Measurements from ENCODE around the gene CIT. TPM values are rescaled to one million over a fixed set of nuclear protein-coding genes. Genes with fewer than 3 reads are reported as not detected.

Gene CIT
- total and polyA plus RNA-seq, 9 donors, result 0.39 to 3.6 (median 1.7) TPM

DNA sequence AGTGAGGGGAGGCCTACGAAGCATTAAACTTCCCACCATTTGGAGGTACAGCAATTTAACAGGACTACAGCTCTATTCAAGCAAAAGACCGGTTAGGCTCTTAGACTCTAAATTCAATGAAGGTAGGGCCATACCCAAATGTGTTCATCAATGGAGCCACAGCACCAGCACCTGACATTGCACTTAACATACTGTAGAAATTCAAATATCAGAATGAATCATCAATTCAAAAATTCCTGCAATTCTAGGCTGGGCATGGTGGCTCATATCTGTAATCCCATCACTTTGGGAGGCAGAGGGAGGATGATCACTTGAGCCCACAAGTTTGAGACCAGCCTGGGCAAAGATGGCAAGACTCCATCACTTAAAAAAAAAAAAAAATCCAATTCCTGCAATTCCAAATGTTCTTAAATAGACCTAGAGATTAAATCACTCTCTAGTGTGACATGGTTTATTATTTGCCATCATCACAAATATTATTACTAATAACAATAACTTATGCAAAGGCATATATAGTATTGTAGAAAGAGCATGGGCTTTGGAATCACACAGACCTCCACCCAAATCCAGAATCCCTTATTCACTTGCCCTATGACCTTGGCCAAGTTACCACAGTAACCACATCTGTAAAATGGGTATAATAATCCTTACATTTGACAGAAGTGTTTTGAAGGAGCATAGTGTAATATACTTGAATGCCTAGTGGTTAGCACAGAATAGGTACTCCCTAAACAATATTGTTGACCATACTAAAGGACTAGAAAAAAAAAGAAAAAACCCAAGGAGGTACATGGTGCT, 59.4 kb downstream of the CIT start:
- no peaks in the 10 kb centered on the region for H3K9me3 ChIP-seq
- H3K36me3 ChIP-seq, result no peaks in the 10 kb centered on the region
- H3K27me3 ChIP-seq, result no peaks in the 10 kb centered on the region
- H3K4me1 ChIP-seq (ENCODE audit: insufficient read depth), result no peaks in the 10 kb centered on the region
- TF ChIP-seq EP300 (IDR thresholded peaks at IDR 0.05), result no peak
- TF ChIP-seq, protein P1, sequence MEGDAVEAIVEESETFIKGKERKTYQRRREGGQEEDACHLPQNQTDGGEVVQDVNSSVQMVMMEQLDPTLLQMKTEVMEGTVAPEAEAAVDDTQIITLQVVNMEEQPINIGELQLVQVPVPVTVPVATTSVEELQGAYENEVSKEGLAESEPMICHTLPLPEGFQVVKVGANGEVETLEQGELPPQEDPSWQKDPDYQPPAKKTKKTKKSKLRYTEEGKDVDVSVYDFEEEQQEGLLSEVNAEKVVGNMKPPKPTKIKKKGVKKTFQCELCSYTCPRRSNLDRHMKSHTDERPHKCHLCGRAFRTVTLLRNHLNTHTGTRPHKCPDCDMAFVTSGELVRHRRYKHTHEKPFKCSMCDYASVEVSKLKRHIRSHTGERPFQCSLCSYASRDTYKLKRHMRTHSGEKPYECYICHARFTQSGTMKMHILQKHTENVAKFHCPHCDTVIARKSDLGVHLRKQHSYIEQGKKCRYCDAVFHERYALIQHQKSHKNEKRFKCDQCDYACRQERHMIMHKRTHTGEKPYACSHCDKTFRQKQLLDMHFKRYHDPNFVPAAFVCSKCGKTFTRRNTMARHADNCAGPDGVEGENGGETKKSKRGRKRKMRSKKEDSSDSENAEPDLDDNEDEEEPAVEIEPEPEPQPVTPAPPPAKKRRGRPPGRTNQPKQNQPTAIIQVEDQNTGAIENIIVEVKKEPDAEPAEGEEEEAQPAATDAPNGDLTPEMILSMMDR (IDR thresholded peaks at IDR 0.05), result no peak
- no peak for TF ChIP-seq POLR2A (IDR thresholded peaks at IDR 0.05)
- H3K4me3 ChIP-seq, result no peak overlapping the region
- no peak overlapping the region for H3K27ac ChIP-seq
- DNase-seq, result no peak
- 93 to 95% (median 93%) methylated on average over 2 of the region's 2 CpGs for WGBS, 3 donors
- intact Hi-C loops (cut with DNase I), result no loop called here

DNA sequence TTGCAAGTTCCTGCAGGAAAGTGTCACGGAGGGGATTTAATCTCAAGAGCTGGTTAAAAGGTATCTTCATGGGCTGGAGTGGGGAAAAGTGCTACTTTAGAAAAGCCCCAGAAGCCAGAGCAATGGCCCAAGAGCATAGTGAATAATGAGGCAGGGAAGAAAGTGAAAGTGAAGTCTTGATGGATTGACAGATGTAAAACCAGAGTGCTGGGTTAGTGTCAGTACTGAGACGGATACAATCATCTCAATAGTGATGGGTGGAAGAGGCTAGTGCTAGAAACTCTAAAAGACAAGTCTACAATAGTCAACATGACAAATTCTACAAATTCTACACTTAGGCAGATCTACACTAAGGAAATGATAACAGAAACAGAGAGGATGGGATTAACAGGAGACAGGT, 68.1 kb downstream of the CIT start:
- DNase-seq, result no peak
- 91 to 95% (median 94%) methylated on average over 2 of the region's 2 CpGs for WGBS, 3 donors
- H3K4me3 ChIP-seq, result no peak overlapping the region
- H3K36me3 ChIP-seq, result no peaks in the 10 kb centered on the region
- no peak for TF ChIP-seq POLR2A (IDR thresholded peaks at IDR 0.05)
- no peak for TF ChIP-seq EP300 (IDR thresholded peaks at IDR 0.05)
- TF ChIP-seq, protein P1 (IDR thresholded peaks at IDR 0.05), result no peak
- intact Hi-C loops (cut with DNase I), result no loop called here
- H3K4me1 ChIP-seq (ENCODE audit: insufficient read depth), result peaks cover 4% of the 10 kb centered on the region
- no peak overlapping the region for H3K27ac ChIP-seq
- H3K9me3 ChIP-seq, result no peaks in the 10 kb centered on the region
- H3K27me3 ChIP-seq, result no peaks in the 10 kb centered on the region

- no peaks in the 10 kb centered on the region for H3K36me3 ChIP-seq
- H3K27me3 ChIP-seq, result no peaks in the 10 kb centered on the region
- TF ChIP-seq, protein P1 (IDR thresholded peaks at IDR 0.05), result no peak
- TF ChIP-seq POLR2A (IDR thresholded peaks at IDR 0.05) (no peak), EP300 (IDR thresholded peaks at IDR 0.05) (no peak)
- intact Hi-C loops (cut with DNase I), result no loop called here
- H3K9me3 ChIP-seq, result no peaks in the 10 kb centered on the region
- WGBS, 3 donors, result 92 to 94% (median 93%) methylated on average over 6 of the region's 6 CpGs
- H3K27ac ChIP-seq, result no peak overlapping the region
- no peak for DNase-seq
- no peak overlapping the region for H3K4me3 ChIP-seq
- H3K4me1 ChIP-seq (ENCODE audit: insufficient read depth), result peaks cover 4% of the 10 kb centered on the region
Measured at GRCh38 chr12:119808441-119808840, 68.7 kb downstream of the CIT start.

DNA sequence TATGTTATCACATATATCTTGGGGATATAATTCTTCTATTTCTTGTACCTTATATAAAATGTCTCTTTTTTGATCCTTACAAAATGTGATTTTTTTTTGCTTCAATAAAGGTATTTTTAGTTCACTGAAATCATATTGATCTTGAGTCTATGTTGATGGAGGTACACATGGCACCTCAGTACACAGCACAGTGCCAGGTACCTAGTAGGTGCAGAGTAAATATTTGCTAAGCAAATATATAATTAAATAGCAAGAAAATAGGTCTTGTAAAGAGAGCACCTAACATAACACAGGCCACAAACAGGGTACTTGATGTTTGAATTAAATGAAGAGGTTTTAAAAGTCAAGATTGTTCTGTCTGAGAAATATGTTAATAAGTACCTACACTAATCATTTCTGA, 69.7 kb downstream of the CIT start:
- Histone ChIP-seq H3K27me3 (no peaks in the 10 kb centered on the region), H3K27ac (no peak overlapping the region), H3K9me3 (no peaks in the 10 kb centered on the region), H3K4me1 (ENCODE audit: insufficient read depth) (peaks cover 4% of the 10 kb centered on the region), H3K4me3 (no peak overlapping the region), H3K36me3 (no peaks in the 10 kb centered on the region)
- intact Hi-C loops (cut with DNase I), result no loop called here
- DNase-seq, result no peak
- TF ChIP-seq EP300 (IDR thresholded peaks at IDR 0.05), result no peak
- TF ChIP-seq POLR2A (IDR thresholded peaks at IDR 0.05), result no peak
- TF ChIP-seq, protein P1 (IDR thresholded peaks at IDR 0.05), result no peak
